SKM-1 treated with dmso at 0.1 percent for 144 hours (cell line): Measurements from ENCODE around the gene DHX16.
A peak's percentile ranks its signal among the peaks of the same experiment; 100 is the strongest.

ENCODE experiments used
- DNase-seq: peaks from one replicate; lab custom pipeline; 2025; ENCODE audit not compliant: unreplicated experiment; lab: John Stamatoyannopoulos, UW

DHX16 gene

DNA sequence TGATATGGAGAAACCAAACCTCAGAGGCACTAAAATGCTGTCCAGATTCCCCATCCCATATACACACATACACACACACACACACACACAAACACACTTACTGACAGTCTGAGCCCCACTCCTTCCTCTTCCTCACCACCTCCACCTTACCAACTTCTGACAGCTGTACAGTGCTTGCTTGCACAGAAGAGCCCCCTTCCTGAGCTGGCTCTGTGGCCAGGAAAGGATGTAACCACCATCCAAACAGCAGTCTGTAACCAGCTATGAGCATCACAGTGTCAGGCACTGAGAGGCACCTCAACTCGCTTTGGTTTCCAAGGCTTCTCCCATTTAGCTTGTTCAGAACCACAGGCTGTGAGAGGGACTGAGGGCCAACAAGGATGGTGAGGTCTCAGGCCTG, 31.8 kb downstream of the DHX16 start:
- no peak for DNase-seq

GRCh38 chr6:30640481-30640880, 32.3 kb downstream of the DHX16 start:
- no peak for DNase-seq

GRCh38 chr6:30635834-30636233, 37.0 kb downstream of the DHX16 start:
- no peak for DNase-seq

- no peak for DNase-seq
Measured at GRCh38 chr6:30626484-30627366, 46.1 kb downstream of the DHX16 start, which contains the start of gene ATAT1. Gene ATAT1, plus strand, starts transcription at chr6:30626874.

DNA sequence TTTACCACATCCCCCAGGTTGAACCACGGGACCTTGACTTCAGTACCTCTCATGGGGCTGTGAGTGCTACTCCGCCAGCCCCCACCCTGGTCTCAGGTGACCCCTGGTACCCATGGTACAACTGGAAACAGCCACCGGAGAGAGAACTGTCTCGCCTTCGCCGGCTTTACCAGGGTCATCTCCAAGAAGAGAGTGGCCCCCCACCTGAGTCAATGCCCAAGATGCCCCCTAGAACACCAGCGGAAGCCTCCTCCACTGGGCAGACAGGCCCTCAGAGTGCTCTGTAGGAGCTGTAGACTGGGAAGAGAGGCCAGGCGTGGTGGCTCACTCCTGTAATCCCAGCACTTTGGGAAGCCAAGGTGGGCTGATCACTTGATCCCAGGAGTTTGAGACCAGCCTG, 47.3 kb downstream of the DHX16 start:
- no peak for DNase-seq

DNA sequence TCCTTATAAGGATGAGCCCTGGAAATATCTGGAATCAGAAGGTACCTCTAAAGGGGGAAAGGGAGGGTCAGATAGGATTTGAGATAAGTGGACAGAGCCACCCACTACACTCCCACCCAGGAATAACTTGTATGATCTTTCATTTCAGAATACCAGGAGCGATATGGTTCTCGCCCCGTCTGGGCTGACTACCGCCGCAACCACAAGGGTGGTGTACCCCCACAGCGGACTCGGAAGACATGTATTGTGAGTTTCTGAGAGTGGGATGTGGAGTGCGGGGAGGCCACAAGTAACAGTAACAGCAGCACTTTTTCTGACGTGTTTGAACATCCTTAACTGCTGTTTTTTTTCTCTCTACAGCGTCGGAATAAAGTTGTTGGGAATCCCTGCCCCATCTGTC, 53.2 kb downstream of the DHX16 start:
- DNase-seq, result no peak

- DNase-seq, result no peak
Measured at GRCh38 chr6:30618270-30618797, 54.5 kb downstream of the DHX16 start.

- peak; percentile 94 for DNase-seq
Measured at GRCh38 chr6:30617565-30618269, 55.1 kb downstream of the DHX16 start, which contains the start of gene MRPS18B. Gene MRPS18B, plus strand, starts transcription at chr6:30617840. Its CDS starts 26 bp downstream, at chr6:30617866.

DNA sequence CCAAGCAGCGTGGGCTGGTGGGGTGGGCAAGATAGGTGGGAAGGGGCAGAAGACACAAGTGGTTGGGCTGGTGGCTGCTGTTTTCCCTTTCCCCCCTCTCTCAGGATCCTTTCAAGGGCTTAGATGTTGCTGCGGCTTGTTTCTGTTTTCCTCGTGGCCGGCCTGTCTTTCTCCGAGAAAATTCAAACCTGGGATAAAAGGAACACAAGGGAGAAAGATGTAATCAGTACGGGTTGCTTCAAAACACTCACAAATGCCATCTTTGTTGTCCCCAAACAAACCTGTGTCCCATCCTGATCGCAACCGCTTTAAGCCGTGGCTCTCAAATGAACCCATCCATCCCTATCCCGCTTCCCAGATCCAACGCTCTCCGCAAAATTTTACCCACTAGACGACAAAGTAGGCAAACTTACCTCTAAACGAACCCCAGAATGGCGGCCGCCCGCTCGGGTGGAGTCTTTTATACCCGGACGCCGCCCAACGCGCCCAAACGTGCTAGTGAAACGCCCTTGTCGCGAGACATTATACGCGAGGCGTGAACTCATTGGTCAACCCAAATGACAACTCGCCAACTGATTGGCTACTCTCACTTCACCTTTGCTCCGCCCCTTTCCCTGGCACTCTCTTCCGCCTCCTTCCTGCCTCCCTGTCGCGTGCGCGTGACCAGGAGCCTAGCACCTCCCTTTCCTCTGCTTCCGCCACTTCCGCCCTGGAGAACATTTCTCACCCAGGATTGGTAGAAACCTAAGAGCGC, 55.8 kb downstream of the DHX16 start, which contains the start of gene PPP1R10:
TSS of gene PPP1R10 (minus strand) at position 433 of the 754 bp plus-strand sequence. CDS start 7,299 bp downstream, outside the sequence.
- DNase-seq, result peak; percentile 100

DNA sequence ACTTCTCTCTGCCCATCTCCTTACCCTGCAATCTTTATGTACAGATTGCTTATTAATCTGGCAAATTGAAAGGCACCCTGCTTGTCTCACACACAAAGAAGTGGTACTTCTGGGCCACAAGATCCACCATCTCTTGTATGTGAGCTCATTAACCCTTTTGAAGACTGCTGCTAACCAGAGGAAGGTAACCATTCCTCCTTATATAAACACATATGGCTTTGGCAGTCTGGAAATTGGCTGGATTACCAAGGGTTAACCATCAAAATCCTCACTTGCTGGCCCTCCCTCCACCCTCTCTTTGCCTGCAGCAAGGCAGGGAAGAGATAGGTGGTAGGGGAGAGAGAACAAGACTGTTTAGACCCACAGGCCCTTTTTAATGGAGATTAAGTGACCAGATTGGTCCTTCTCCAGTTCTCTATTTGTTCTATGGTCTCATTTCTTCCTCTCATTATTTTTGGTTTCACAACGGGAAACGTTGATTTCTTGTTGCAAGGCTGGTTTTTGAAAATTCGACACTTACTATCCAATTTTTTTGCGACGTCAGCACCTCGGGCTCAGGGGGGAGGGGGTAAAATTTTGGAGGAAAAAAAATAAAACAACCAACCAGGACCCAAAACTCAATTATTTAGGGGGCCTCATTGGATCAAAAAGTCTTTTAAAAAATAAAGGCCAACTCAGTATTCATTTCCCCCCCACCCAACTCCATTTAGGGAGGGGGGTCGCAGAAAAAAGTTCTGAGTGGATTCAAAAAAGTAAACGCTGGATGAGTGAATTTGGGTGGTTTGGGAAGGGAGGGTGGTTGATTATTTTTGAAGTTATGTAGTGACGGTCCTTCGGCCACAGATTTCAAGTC, 56.6 kb downstream of the DHX16 start:
- DNase-seq, result peak; percentile 30

GRCh38 chr6:30615219-30615957, 57.4 kb downstream of the DHX16 start:
- DNase-seq, result peak; percentile 50

GRCh38 chr6:30614843-30615218, 58.0 kb downstream of the DHX16 start:
- peak; percentile 98 for DNase-seq

GRCh38 chr6:30614044-30614842, 58.6 kb downstream of the DHX16 start:
- DNase-seq, result no peak

DNA sequence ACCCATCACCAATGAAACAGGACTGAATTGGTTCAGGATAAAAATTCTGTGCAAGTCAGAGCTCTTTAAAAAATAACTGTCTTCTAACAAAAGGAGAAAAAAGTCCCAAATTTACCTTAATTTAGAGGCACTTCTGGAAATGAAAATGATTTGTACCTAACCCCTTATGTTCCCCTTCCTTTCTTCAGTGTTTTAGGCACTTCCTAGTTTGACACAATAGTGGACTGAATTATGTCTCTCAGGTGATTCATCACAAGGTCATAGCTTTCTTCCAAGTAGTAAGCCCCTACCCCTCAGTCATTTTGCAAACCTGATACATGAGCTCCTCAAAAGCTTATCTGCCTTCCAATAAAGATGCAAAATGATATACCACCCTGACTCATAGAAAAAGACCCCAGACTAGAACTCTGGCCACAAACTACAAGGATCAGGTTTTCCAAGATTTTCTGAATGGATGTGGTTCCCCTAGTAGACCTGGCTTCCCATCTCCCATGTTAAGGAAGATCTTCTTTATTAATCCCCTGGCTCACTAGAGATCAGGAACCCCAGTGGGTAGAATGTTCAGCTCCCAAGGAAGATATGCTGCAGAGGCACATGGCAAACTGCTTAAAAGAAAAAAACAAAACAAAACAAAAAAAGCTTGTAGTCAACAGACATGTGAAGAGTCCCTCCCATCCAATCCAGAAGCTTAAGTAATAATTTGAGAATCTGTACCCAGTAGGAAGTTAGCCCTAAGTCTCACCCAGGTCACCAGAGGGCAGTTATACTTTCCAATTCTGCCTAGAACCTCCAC, 59.4 kb downstream of the DHX16 start:
- no peak for DNase-seq

DNA sequence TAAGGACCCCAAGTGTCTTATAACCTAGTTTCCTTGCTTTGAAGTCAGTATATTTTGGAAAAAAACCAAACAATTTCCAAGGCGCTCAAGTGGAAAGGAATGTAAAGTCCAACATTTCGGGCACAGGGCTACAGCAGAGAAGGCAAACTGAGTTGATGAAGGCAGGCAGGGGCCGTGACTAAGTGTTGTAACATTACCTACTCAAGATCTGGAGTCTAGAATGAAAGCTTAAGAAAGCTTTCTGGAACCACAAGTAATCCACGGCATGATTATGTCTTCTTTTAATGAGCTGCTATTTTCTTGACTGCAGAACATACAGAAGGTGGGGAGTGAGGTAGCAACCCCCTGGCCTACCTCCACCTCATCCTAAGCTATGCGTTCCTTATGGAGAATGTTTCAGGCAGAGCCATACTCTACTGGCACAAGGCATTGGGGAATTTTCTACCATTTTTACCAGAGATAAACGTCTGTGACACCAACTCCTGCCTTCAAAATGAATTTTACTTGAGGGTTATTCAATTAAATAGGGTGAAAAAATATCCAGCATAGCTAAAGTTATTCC, 60.0 kb downstream of the DHX16 start:
- no peak for DNase-seq

DNA sequence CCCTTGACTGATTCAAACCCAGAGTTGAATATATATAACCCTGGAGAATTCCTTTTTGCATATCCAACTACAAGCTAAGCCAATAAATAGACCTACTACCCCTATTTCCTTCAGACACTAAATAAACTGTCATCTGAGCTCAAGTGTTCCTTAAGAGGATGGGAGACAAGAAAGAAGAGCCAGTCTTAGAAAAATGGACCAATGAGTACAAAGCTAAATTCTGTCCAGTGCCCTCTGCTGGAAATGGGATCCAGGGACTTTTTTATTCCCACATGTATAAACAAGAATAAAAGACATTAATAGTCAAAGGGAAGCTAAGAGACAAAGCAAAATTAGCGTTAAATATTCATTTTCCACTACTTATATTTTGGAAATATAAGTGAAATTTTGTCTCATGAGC, 60.6 kb downstream of the DHX16 start:
- no peak for DNase-seq

- no peak for DNase-seq
Measured at GRCh38 chr6:30611856-30612194, 61.0 kb downstream of the DHX16 start.
